Coronary artery (tissue), 2 donors: ENCODE data around the gene LYRM9.

ENCODE experiments used
- DNase-seq: peaks from one replicate; pipeline ENCODE4 v3.0.0-alpha.2; 2017; ENCODE audit warnings: low spot score
- H3K27ac ChIP-seq, 2 donors: fragments of 200-600 bp; sonication (generic); one replicate each; pipeline ENCODE4 v1.5.1; 2016 to 2019
- H3K4me3 ChIP-seq: fragments of 200-600 bp; sonication (generic); 2 replicates; pipeline ENCODE4 v1.5.1; 2016; ENCODE audit warnings: mild to moderate bottlenecking, moderate library complexity
- CTCF ChIP-seq: fragments of 200-600 bp; sonication (generic); IDR thresholded peaks from one replicate; pipeline ENCODE4 v1.5.1; 2019; ENCODE audit warnings: antibody characterized with exemption

Gene LYRM9

DNA sequence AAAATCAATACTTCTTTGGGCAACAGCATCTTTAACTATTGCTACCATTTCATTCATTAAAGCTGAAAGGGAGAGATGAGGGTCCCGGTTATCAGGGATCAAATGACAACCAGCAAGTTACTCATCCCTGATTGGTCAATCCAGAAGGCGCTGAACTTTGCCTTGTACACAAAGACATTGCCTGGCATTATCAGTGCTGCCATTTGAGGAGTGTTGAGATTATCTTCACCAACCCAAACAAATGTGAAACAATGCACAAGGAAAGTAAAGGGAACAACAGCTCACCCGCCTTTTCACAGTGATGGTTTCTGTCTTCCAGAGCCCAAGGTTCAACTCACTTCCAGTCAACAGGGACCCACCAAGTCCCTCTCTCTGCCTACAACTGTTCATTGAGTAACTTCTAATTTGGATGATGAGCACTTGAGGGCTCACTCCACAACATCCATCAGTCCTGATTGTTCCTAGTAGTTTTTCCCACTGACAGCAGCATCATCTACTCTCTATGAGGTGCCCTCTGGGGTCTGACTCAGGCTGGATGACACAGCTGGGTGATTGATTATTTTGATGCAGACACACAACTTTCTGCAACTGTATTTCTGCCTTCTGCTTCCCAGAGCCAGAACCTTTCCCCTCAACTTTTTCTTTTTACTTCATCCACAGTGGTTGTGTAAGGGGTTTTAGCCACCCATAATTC, 32.0 kb downstream of the LYRM9 start:
- no peak for DNase-seq
- Histone ChIP-seq H3K27ac (no peak overlapping the region), H3K4me3 (no peak overlapping the region)
- no peak for TF ChIP-seq CTCF

DNA sequence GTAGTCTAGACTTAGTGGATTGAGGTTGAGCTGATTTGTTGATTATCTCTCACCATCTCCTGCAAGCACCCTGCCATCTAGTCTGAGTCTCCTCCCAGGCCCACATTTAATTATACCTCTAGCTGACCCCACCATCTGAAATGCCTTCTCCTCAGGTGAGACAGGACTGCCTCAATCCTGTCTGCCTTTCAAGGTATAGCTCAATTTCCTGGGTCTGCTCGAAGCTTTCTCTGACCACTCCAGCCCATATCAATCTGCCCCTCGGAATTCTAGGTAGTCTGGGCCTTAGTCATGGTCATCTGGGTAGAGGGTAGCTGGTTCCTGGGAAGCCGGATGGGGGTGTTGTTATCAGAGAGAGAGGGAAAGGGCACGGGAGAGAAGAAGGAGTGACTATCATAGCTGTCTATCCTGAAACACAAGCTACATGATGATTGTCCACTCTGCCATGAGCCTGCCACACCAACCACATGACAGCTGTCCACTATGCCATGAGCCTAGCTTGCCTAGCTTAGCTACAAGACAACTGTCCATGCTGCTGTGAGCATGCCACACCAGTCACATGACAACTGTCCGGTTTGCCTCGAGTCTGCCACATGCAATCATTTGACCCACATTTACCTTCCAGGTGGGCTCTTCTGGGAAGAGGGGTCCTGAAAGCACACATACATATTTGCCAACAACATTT, 34.4 kb downstream of the LYRM9 start:
- DNase-seq: no peak
- no peak overlapping the region for H3K4me3 ChIP-seq
- no peak overlapping the region for H3K27ac ChIP-seq
- no peak for TF ChIP-seq CTCF

DNA sequence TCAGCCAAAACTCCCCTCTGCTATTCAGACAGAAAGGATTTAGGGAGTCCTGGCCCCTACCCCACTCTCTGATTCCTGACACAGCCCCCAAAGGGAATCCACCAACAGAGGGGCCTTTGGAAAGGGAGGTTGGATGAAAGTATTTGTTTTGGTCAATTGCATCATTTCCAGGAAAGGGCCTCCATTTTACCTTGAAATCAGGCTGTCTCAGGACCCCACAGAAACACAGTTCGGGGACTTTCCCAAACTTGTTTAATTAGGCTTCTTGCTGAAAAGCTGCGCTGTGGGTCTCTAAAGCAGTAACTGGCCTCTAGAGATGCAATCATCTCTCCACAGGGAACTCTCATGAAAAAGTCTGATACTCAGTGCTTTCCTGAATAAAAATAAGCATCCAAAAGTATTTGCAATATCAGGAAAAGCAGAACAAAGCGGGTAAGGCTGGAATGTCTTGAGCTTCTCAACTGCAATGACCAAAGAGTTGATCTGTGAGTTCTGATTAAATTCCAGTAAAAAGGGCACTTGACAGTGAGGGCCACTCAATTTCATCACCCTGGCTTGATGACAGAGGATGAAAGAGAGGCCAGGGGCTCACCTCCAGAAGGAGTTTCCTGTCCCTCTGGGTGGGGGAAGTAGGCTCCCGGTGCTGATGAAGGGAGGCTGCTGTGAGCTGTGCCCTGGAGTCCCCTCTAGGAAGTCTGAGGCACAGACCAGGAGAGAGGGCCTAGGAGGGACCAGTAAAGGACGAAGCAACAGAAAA, 36.3 kb downstream of the LYRM9 start:
- no peak for TF ChIP-seq CTCF
- no peak overlapping the region for H3K27ac ChIP-seq
- H3K4me3 ChIP-seq: no peak overlapping the region
- no peak for DNase-seq

GRCh38 chr17:27855454-27855853, 37.7 kb downstream of the LYRM9 start:
- no peak for TF ChIP-seq CTCF
- H3K4me3 ChIP-seq: no peak overlapping the region
- no peak overlapping the region for H3K27ac ChIP-seq
- no peak for DNase-seq

GRCh38 chr17:27854163-27854562, 39.0 kb downstream of the LYRM9 start:
- TF ChIP-seq CTCF: no peak
- DNase-seq: no peak
- H3K27ac ChIP-seq: no peak overlapping the region
- H3K4me3 ChIP-seq: no peak overlapping the region

DNA sequence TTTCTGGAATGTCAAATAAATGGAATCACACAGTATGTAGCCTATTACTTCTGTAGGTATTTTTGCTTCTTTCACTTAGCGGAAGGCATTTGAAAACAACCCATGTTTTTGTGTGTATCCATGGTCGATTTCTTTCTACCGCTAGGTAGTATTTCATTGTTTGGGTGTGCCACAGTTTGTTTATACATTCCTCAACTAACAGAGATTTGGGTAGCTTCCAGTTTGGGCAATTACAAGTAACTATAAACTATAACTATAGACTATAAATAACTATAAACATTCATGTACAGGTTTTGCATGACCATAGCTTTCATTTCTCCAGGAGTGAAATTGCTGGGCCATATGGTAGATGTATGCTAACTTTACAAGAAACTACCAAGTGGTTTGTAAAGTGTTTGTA, 40.1 kb downstream of the LYRM9 start:
- no peak overlapping the region for H3K4me3 ChIP-seq
- DNase-seq: no peak
- no peak for TF ChIP-seq CTCF
- H3K27ac ChIP-seq: no peak overlapping the region
